C4-2B (cell line): ENCODE measurements around the gene SLC2A5.

Experiments
- CTCF ChIP-seq: fragments of 450-650 bp; conservative IDR thresholded peaks from 2 replicates; pipeline ENCODE4 v1.5.1; 2017; ENCODE audit warnings: mild to moderate bottlenecking
- ZFX ChIP-seq: fragments of 450-650 bp; IDR thresholded peaks from 2 replicates; pipeline ENCODE4 v1.6.1; 2017

- no peak for TF ChIP-seq CTCF
- TF ChIP-seq ZFX = no peak
Observed at GRCh38 chr1:9006956-9007615, 62.3 kb downstream of the SLC2A5 start.
